ENCODE data around the gene HIP1R.

Gene HIP1R

DNA sequence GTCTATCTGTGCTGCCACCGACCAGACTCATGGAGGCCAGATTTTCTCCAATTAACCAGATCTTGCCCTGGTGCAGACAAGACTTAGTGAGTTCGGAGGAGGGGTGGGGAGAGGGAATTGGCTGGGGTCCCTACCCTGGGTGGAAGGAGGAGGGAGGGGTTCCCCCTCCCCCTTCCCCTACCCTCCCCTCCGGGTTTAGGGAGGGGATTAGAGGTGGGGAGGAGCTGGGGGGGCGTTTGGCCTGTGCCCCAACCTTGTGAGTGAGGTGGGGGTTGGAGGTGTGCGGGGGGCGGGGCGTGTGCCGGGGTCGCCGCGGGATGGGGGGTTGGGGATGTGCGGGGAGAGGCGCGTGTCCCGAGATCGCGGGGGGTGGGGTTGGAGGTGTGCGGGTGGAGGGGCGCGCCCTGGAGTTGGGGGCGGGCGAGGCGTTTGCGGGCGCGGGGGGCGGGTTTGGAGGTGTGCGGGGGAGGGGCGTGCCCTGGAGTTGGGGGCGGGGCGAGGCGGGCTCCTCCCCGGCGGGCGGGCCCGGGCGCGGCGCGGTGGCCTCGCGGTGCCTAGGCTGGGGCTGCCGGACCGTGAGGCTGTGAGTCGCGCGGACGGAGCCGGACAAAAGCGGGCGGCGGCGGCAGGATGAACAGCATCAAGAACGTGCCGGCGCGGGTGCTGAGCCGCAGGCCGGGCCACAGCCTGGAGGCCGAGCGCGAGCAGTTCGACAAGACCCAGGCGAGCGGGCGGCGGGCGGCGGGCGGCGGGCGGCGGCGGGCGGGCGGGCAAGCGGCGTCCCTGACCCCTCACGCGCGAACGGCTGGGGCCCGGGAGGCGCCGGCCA, at the start of gene HIP1R:
Gene HIP1R (plus strand): TSS at position 537 of the 829 bp plus-strand sequence. CDS start 94 bp downstream, at position 631.
- Histone ChIP-seq H3K4me1 (ENCODE audit: control insufficient read depth, low read length) (peaks cover 38% of the 10 kb centered on the region), H3F3A (ENCODE audit: control insufficient read depth, insufficient read depth) (peaks cover 17% of the 10 kb centered on the region), H3K9me3 (ENCODE audit: control insufficient read depth, insufficient read depth, low read length) (no peaks in the 10 kb centered on the region), H3K9me2 (replicated peaks; ENCODE audit: control insufficient read depth, low read length) (no peaks in the 10 kb centered on the region), H3K27me3 (ENCODE audit: control insufficient read depth, low read length) (peaks cover 7% of the 10 kb centered on the region; the same call in 1 of the 2 replicates), H3K27ac (ENCODE audit: low read depth, low read length) (peak within 1 kb of the TSS; percentile 88), H3K4me2 (ENCODE audit: low read length) (peak within 1 kb of the TSS; percentile 94), H3K36me3 (ENCODE audit: control insufficient read depth, low read length) (peaks cover 31% of the 10 kb centered on the region), H3K4me3 (ENCODE audit: low read length) (peak within 1 kb of the TSS; percentile 92), H3K79me2 (ENCODE audit: control insufficient read depth, low read length) (peaks cover 43% of the 10 kb centered on the region), H4K20me1 (ENCODE audit: control insufficient read depth, insufficient read depth, low read depth, low read length) (peaks cover 27% of the 10 kb centered on the region)
- TF ChIP-seq EZH2phosphoT487 (IDR thresholded peaks at IDR 0.05; ENCODE audit: borderline replicate concordance, low read length) (no peak), CTCF (IDR thresholded peaks at IDR 0.05; ENCODE audit: low read depth, low read length, poor library complexity, severe bottlenecking) (no peak)

- Histone ChIP-seq H3K36me3 (ENCODE audit: control insufficient read depth, low read length) (no peaks in the 10 kb centered on the region), H3K27me3 (ENCODE audit: control insufficient read depth, low read length) (no peaks in the 10 kb centered on the region), H3K9me3 (ENCODE audit: control insufficient read depth, insufficient read depth, low read length) (no peaks in the 10 kb centered on the region), H3K27ac (ENCODE audit: low read depth, low read length) (no peak overlapping the region), H4K20me1 (ENCODE audit: control insufficient read depth, insufficient read depth, low read depth, low read length) (no peaks in the 10 kb centered on the region), H3K4me1 (ENCODE audit: control insufficient read depth, low read length) (no peaks in the 10 kb centered on the region), H3K79me2 (ENCODE audit: control insufficient read depth, low read length) (no peaks in the 10 kb centered on the region), H3F3A (ENCODE audit: control insufficient read depth, insufficient read depth) (peaks cover 4% of the 10 kb centered on the region; the same call in 1 of the 2 replicates), H3K9me2 (replicated peaks; ENCODE audit: control insufficient read depth, low read length) (no peaks in the 10 kb centered on the region), H3K4me3 (ENCODE audit: low read length) (no peak overlapping the region), H3K4me2 (ENCODE audit: low read length) (no peak overlapping the region)
- no peak for TF ChIP-seq CTCF (IDR thresholded peaks at IDR 0.05; ENCODE audit: low read depth, low read length, poor library complexity, severe bottlenecking)
- TF ChIP-seq EZH2phosphoT487 (IDR thresholded peaks at IDR 0.05; ENCODE audit: borderline replicate concordance, low read length), result no peak
Observed at GRCh38 chr12:122785503-122785902, 49.8 kb upstream of the HIP1R start.

DNA sequence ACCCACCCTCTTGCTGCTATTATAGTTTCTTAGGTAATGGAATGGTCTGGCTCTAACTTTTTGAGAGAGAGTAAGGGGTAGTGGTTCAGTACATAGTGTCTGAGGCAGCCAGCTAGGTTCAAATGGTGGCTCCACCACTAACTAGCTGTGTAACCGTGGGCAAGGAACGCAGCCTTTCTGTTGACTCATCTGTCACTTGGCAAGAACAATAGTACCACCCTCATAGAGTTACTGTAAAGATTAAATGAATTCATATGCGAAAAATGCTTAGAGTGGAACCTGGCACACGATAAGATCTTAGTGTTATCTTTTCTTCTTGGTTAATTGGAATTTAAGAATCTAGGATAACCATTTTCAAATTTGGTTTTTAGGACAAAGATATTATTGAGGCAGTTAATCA, 46.9 kb upstream of the HIP1R start:
- Histone ChIP-seq H4K20me1 (ENCODE audit: control insufficient read depth, insufficient read depth, low read depth, low read length) (no peaks in the 10 kb centered on the region), H3K79me2 (ENCODE audit: control insufficient read depth, low read length) (no peaks in the 10 kb centered on the region), H3K36me3 (ENCODE audit: control insufficient read depth, low read length) (no peaks in the 10 kb centered on the region), H3K9me2 (replicated peaks; ENCODE audit: control insufficient read depth, low read length) (no peaks in the 10 kb centered on the region), H3K4me3 (ENCODE audit: low read length) (no peak overlapping the region), H3K4me2 (ENCODE audit: low read length) (no peak overlapping the region), H3K27ac (ENCODE audit: low read depth, low read length) (no peak overlapping the region), H3K4me1 (ENCODE audit: control insufficient read depth, low read length) (no peaks in the 10 kb centered on the region), H3K27me3 (ENCODE audit: control insufficient read depth, low read length) (no peaks in the 10 kb centered on the region), H3F3A (ENCODE audit: control insufficient read depth, insufficient read depth) (no peaks in the 10 kb centered on the region), H3K9me3 (ENCODE audit: control insufficient read depth, insufficient read depth, low read length) (no peaks in the 10 kb centered on the region)
- TF ChIP-seq CTCF (IDR thresholded peaks at IDR 0.05; ENCODE audit: low read depth, low read length, poor library complexity, severe bottlenecking), result no peak
- TF ChIP-seq EZH2phosphoT487 (IDR thresholded peaks at IDR 0.05; ENCODE audit: borderline replicate concordance, low read length), result no peak

All from DOHH2 (cell line).